B cell (primary cell): Measurements from ENCODE around the gene PTPRG.

Experiments
- EZH2 ChIP-seq: IDR thresholded peaks from 2 replicates; pipeline ENCODE4 v1.6.1; 2012; ENCODE audit warnings: borderline replicate concordance, low read depth, mild to moderate bottlenecking, moderate library complexity, low read length; ENCODE audit not compliant: insufficient read depth, poor library complexity, severe bottlenecking
- TF ChIP-seq, protein P1 (sequence below): fragments of 200-600 bp; IDR thresholded peaks from one replicate; pipeline ENCODE4 v1.8.0; 2022; ENCODE audit warnings: antibody characterized with exemption, mild to moderate bottlenecking

DNA sequence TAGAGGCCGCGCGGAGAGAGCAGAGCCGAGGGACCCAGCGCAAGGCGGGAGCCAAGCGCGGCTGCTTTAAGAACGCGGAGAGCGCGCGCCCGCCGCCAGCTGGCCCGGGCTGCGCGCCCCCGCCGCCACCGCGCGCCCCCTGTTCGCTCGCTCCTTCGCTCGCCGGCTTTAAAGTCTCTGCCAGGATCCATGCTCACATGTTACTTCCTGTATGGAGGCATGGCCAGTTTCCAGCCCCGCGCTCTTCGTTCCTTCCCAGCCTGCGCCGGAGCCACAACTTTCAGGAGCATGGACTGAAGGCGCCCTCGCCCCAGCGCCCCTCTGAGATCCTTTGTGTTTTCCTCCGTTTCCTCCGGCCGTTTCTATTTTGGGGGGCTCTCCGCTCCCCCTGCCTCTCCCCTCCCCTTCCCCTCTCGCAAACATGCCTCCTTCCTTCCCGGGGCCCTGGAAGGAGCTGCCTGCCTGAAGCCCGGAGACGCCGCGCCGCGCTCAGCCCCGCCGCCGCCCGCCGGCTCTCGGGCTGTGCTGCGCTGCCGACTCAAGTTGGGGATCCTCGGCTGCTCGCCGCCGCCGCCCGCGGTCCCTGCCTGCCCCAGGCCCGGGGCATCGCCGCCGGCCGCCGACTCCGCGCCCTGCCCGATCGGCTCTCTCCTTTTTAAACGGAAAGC lies at the start of gene PTPRG:
- TF ChIP-seq, protein P1, sequence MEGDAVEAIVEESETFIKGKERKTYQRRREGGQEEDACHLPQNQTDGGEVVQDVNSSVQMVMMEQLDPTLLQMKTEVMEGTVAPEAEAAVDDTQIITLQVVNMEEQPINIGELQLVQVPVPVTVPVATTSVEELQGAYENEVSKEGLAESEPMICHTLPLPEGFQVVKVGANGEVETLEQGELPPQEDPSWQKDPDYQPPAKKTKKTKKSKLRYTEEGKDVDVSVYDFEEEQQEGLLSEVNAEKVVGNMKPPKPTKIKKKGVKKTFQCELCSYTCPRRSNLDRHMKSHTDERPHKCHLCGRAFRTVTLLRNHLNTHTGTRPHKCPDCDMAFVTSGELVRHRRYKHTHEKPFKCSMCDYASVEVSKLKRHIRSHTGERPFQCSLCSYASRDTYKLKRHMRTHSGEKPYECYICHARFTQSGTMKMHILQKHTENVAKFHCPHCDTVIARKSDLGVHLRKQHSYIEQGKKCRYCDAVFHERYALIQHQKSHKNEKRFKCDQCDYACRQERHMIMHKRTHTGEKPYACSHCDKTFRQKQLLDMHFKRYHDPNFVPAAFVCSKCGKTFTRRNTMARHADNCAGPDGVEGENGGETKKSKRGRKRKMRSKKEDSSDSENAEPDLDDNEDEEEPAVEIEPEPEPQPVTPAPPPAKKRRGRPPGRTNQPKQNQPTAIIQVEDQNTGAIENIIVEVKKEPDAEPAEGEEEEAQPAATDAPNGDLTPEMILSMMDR = no peak
- TF ChIP-seq EZH2 = no peak
